ENCODE results near the gene PEX26.
A peak's percentile ranks its signal among the peaks of the same experiment; 100 is the strongest.
"Not testable (repeated sequence)": the region's sequence is repeated elsewhere in the genome, so short reads cannot be mapped to it uniquely, and the experiment has no call there.

The PEX26 gene

DNA sequence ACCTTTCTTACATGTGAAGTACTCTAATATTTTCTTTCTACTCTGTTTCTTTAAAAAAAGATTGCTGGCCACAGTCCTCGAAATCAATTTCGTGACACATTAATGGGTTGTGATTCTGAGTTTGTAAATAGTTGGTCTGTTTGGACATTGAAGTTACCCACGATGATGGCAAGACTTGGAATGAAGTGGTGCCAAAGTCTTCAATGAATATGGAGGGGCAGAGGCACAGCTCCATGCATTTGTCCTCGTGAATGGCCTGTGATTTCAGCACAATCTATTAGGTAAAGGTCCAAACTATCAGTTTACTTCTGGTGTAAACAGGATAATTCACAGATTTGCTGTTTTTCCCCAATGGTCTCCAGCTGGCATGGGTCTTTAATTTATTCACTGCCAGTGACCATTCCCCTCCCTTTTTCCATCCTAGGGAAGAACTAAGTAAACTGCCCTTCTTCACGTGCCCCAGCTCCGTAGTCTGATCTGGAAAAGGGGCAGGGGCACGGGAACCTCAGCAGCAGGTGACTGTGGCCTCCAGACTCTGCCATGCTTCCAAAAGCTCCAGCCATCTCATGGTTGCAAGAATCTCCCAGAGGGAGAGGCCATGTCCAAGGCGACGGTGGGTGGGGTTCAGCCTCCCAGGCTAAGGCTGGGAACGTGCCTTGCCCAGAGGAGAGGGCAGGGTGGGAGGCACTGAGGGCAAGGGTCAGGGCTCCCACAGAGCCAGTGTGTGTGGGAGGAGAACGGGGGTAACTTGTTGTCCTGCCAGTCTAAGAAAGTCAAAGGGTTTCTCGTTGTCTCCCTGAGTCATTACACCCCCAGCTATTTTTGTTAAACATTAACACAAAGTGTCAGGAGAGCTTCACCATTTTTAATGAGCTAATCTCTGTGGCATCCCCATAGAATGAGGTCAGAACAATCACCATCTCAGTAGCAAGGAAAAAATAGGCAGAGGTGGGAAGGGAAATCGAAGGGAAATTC lies 16.9 kb upstream of the PEX26 start:
- H3K4me3 ChIP-seq (ENCODE audit: low read length), result no peak overlapping the region
- DNase-seq (ENCODE audit: low read depth), result peak; percentile 90
- TF ChIP-seq, protein P1, sequence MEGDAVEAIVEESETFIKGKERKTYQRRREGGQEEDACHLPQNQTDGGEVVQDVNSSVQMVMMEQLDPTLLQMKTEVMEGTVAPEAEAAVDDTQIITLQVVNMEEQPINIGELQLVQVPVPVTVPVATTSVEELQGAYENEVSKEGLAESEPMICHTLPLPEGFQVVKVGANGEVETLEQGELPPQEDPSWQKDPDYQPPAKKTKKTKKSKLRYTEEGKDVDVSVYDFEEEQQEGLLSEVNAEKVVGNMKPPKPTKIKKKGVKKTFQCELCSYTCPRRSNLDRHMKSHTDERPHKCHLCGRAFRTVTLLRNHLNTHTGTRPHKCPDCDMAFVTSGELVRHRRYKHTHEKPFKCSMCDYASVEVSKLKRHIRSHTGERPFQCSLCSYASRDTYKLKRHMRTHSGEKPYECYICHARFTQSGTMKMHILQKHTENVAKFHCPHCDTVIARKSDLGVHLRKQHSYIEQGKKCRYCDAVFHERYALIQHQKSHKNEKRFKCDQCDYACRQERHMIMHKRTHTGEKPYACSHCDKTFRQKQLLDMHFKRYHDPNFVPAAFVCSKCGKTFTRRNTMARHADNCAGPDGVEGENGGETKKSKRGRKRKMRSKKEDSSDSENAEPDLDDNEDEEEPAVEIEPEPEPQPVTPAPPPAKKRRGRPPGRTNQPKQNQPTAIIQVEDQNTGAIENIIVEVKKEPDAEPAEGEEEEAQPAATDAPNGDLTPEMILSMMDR (IDR thresholded peaks at IDR 0.05; ENCODE audit: insufficient read depth, low read depth, low read length, missing control alignments), result no peak

DNA sequence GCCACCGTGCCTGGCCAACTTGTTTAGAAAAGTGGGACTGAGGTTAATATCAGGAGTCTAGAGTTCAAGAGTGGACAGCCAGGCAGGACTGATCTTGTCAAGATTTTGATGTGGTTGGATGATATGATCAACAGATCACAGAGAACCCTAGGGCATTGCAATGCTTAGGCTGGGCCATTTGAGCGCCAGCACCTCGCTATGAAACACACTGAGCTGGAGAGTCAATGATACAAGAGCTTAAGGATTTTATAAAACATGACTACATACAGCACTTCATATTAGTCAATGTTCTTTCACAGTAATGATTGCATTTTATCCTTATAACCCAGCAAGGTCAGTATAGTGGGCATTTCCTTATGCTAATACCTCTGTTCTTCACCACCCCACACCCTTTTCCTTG lies 15.4 kb upstream of the PEX26 start:
- TF ChIP-seq, protein P1 (IDR thresholded peaks at IDR 0.05; ENCODE audit: insufficient read depth, low read depth, low read length, missing control alignments), result no peak
- DNase-seq (ENCODE audit: low read depth), result peak; percentile 60
- no peak overlapping the region for H3K4me3 ChIP-seq (ENCODE audit: low read length)

DNA sequence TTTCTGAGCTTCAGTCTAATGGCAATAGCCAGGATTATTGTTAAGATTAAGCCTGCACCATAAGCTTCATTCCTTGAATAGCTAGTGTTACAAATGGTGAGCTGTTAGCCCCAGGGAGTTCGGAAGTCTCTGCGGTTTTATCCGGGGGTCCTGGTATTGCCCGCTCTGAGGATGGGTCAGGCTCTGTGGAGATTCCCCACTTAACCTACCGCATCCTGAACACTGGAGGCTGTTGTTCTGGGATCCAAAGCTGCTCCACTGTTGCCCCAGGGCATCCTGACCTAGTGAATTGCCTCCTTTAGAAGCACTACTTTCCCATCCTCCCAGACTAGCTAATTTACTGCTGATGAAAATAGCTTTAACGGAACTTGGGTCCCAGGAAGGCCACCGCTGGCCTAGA lies 14.5 kb upstream of the PEX26 start:
- peak; percentile 63 for DNase-seq (ENCODE audit: low read depth)
- no peak overlapping the region for H3K4me3 ChIP-seq (ENCODE audit: low read length)
- TF ChIP-seq, protein P1 (IDR thresholded peaks at IDR 0.05; ENCODE audit: insufficient read depth, low read depth, low read length, missing control alignments), result no peak

DNA sequence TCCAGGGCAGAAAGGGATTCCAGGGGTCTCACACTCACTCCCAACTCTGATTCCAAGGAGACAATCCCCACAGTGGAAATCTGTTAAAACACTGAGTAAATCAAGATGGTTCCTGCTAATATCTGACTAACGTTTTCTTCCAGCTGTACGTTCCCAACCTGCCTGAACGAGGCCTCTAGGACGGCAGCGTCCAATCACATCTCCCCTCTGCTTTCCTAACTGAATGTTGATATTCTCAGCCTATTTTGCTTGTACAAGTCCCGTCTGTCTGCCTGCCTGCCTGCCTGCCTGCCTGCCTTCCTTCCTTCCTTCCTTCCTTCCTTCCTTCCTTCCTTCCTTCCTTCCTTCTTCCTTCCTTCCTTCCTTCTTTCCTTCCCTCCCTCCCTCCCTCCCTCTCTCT lies 14.1 kb upstream of the PEX26 start:
- H3K4me3 ChIP-seq (ENCODE audit: low read length), result not testable (repeated sequence)
- DNase-seq (ENCODE audit: low read depth), result peak; percentile 65

DNA sequence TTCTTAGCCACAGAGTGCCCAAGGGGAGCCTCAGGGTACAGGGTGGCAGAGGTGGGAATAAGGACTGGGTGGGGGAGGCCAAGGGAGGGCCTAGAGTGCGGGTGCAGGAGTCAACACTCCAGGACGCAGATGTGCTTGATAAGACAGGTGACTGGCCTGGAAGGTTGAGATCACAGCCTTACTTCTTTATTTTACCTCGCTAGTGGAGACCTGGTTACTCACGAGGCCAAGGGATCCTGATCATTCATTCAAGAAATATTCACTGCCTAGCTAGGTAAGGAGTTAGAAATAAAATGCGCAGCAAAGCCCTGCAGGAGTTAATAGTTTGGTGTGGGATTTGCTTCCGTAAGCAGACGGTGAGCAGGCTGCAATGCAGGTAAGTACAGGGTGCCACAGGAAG lies 13.2 kb upstream of the PEX26 start:
- TF ChIP-seq, protein P1 (IDR thresholded peaks at IDR 0.05; ENCODE audit: insufficient read depth, low read depth, low read length, missing control alignments), result no peak
- H3K4me3 ChIP-seq (ENCODE audit: low read length), result no peak overlapping the region
- DNase-seq (ENCODE audit: low read depth), result peak; percentile 27

DNA sequence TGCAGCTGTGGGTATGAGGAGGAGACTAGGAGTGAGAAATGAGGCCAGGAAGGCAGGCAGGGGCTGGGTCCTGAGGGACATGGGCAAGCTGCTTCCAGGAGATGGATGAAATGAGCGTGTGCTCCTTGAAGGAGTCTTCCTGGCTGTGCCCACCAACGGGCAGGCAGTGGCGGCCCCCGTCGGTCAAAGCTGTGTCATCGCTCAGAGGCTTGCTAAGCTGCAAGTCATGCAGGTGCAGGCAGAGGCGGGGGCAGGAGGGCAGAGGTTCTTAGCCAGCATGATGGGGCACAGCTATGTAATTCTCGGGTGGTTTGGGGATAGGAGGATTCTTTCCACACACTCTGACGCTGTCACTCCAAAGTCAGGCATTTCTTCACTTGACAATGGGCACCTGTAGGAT lies 12.5 kb upstream of the PEX26 start:
- peak; percentile 56 for DNase-seq (ENCODE audit: low read depth)
- TF ChIP-seq, protein P1 (IDR thresholded peaks at IDR 0.05; ENCODE audit: insufficient read depth, low read depth, low read length, missing control alignments), result no peak

DNA sequence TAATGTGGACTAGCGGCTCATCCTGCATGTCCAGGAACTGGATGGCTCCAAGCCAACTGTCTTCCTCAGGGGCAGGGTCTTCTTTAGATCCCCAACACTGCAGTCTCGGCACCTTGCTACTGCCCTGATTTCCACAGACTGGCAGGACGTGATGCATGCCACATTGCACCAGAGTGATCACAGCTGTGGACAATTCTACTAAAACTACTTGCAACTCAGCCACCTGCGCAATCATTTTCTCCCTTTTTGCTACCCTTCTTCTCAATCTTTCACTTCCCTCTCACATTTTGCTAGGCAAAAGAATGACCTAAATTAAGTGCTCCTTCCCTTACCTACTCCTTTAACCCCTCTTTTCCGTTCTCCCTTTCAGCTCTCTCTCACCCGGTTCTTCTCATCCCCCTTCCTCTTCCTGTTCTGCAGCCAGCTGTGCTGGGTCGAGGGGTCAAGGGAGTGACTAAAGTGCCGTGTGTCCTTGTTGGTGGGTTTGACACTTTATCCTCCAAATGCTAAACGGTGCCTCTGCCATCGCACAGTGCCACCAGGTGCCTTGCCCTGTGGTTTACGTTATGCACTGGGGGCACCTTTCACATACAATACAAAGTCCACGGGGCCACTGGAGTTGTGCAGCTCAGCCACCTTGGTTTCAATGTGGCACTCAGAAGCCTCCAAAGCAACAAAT lies 11.5 kb upstream of the PEX26 start:
- DNase-seq (ENCODE audit: low read depth), result no peak
- TF ChIP-seq, protein P1 (IDR thresholded peaks at IDR 0.05; ENCODE audit: insufficient read depth, low read depth, low read length, missing control alignments), result no peak
- no peak overlapping the region for H3K4me3 ChIP-seq (ENCODE audit: low read length)

More for the DNA sequence above, 12.5 kb upstream of the PEX26 start:
- H3K4me3 ChIP-seq (ENCODE audit: low read length), result no peak overlapping the region

Data from epithelial cell of esophagus (primary cell).